Gastroesophageal sphincter (tissue), 4 donors: Measurements from ENCODE around the gene ARMC9. TPM values are rescaled to one million over a fixed set of nuclear protein-coding genes. Genes with fewer than 3 reads are reported as not detected.

ENCODE experiments used
- ATAC-seq: fragments of 150-250 bp; one replicate; pipeline ENCODE4 v1.9.1; 2016; ENCODE audit warnings: mild to moderate bottlenecking, moderate library complexity
- H3K27ac ChIP-seq, 4 donors: fragments of 200-600 bp; sonication (generic) in 3 of 4; 1 replicate in 3 of 4; 2 replicates in 1 of 4; pipeline ENCODE4 v1.5.1; 2016 to 2019
- H3K27me3 ChIP-seq: fragments of 200-600 bp; sonication (generic); one replicate; pipeline ENCODE4 v1.5.1; 2019
- H3K36me3 ChIP-seq, 2 donors: fragments of 200-600 bp; sonication (generic); one replicate each; pipeline ENCODE4 v1.5.1; 2019; ENCODE audit warnings: control low read depth in 1 of 2
- H3K4me1 ChIP-seq, 3 donors: fragments of 200-600 bp; sonication (generic); 1 replicate in 2 of 3; 2 replicates in 1 of 3; pipeline ENCODE4 v1.5.1; 2016 to 2019; ENCODE audit warnings: control low read depth in 2 of 3
- H3K4me3 ChIP-seq, 2 donors: fragments of 200-600 bp; sonication (generic); one replicate each; pipeline ENCODE4 v1.5.1; 2019; ENCODE audit warnings: mild to moderate bottlenecking in 1 of 2, moderate library complexity in 1 of 2
- H3K9me3 ChIP-seq, 3 donors: fragments of 200-600 bp; sonication (generic); one replicate each; pipeline ENCODE4 v1.5.1; 2017 to 2019; ENCODE audit warnings: control low read depth in 2 of 3
- CTCF ChIP-seq, 4 experiments: fragments of 200-600 bp in 2 of 4; fragments of 450-650 bp in 2 of 4; sonication (generic) in 1 of 4; IDR thresholded peaks; one replicate each; pipeline ENCODE4 v1.5.1; 2017 to 2019; ENCODE audit warnings: antibody characterized with exemption in 4 of 4, mild to moderate bottlenecking in 2 of 4, moderate library complexity in 2 of 4
- EP300 ChIP-seq: sonication (generic); formaldehyde crosslinking; IDR thresholded peaks from one replicate; pipeline ENCODE4 v1.6.1; 2017; ENCODE audit warnings: antibody characterized with exemption, mild to moderate bottlenecking
- POLR2A ChIP-seq, 2 donors: fragments of 450-650 bp; IDR thresholded peaks; one replicate each; pipeline ENCODE4 v1.6.1; 2017; ENCODE audit warnings: antibody characterized with exemption in 2 of 2, mild to moderate bottlenecking in 2 of 2, moderate library complexity in 1 of 2
- POLR2AphosphoS5 ChIP-seq: sonication (generic); formaldehyde crosslinking; IDR thresholded peaks from one replicate; pipeline ENCODE4 v1.6.1; 2017; ENCODE audit warnings: antibody characterized with exemption
- WGBS, 2 donors: methylation state at CpG; one replicate each; pipeline ENCODE4 v1.1.5; 2018; ENCODE audit warnings: low coverage in 1 of 2; 5-methylcytosine and 5-hydroxymethylcytosine counted together
- total RNA-seq, 4 donors: library from RNA; depleted of rRNA; stranded (reverse); fragments of >200 nt; gene quantifications; one replicate each; pipeline ENCODE4 v1.1.0, GENCODE V29; 2016

Gene ARMC9
- total RNA-seq, 4 donors from 2014 or later = 69.6 to 298 (median 152) TPM

- Histone ChIP-seq H3K4me3 (no peak overlapping the region), H3K4me1 (no peaks in the 10 kb centered on the region), H3K9me3 (no peaks in the 10 kb centered on the region), H3K27me3 (no peaks in the 10 kb centered on the region), H3K27ac (no peak overlapping the region), H3K36me3 (peaks cover 0 to 92% of the 10 kb centered on the region in 2 donors)
- WGBS, 2 donors = 81 to 97% methylated on average over 4 of the region's 4 CpGs
- TF ChIP-seq POLR2AphosphoS5 (no peak), POLR2A (IDR thresholded peaks at IDR 0.05) (no peak), CTCF (IDR thresholded peaks at IDR 0.05) (no peak), EP300 (no peak)
- ATAC-seq = no peak
Observed at GRCh38 chr2:231257763-231258162, 59.3 kb downstream of the ARMC9 start.

- Histone ChIP-seq H3K36me3 (peaks cover 0 to 92% of the 10 kb centered on the region in 2 donors), H3K27ac (no peak overlapping the region), H3K27me3 (no peaks in the 10 kb centered on the region), H3K4me3 (no peak overlapping the region), H3K4me1 (no peaks in the 10 kb centered on the region), H3K9me3 (no peaks in the 10 kb centered on the region)
- 100% methylated on average over 3 to 4 of the region's 4 CpGs for WGBS, 2 donors
- no peak for ATAC-seq
- TF ChIP-seq CTCF (IDR thresholded peaks at IDR 0.05) (no peak), POLR2AphosphoS5 (no peak), EP300 (no peak), POLR2A (IDR thresholded peaks at IDR 0.05) (no peak)
Observed at GRCh38 chr2:231258701-231259100, 60.3 kb downstream of the ARMC9 start.

- H3K27me3 ChIP-seq = no peaks in the 10 kb centered on the region
- 100% methylated on average over 2 to 3 of the region's 5 CpGs for WGBS, 2 donors
- TF ChIP-seq POLR2A (IDR thresholded peaks at IDR 0.05) = no peak
- TF ChIP-seq POLR2AphosphoS5 = no peak
- TF ChIP-seq CTCF (IDR thresholded peaks at IDR 0.05) = no peak
- no peak for TF ChIP-seq EP300
- H3K4me3 ChIP-seq = no peak overlapping the region
- H3K4me1 ChIP-seq = no peaks in the 10 kb centered on the region
- no peak overlapping the region for H3K27ac ChIP-seq
- H3K9me3 ChIP-seq = no peaks in the 10 kb centered on the region
- H3K36me3 ChIP-seq = peaks cover 0 to 92% of the 10 kb centered on the region in 2 donors
- ATAC-seq = no peak
Observed at GRCh38 chr2:231259104-231259503, 60.7 kb downstream of the ARMC9 start.

- H3K36me3 ChIP-seq = peaks cover 0 to 100% of the 10 kb centered on the region in 2 donors
- no peak overlapping the region for H3K27ac ChIP-seq
- 77 to 84% methylated on average over 9 to 12 of the region's 15 CpGs for WGBS, 2 donors
- H3K9me3 ChIP-seq = no peaks in the 10 kb centered on the region
- no peak overlapping the region for H3K4me3 ChIP-seq
- ATAC-seq = peak; percentile 56
- no peaks in the 10 kb centered on the region for H3K27me3 ChIP-seq
- H3K4me1 ChIP-seq = no peaks in the 10 kb centered on the region
- TF ChIP-seq CTCF (IDR thresholded peaks at IDR 0.05) (no peak), POLR2A (IDR thresholded peaks at IDR 0.05) (no peak)
Observed at GRCh38 chr2:231260442-231261208, 62.2 kb downstream of the ARMC9 start.

GRCh38 chr2:231263118-231263831 lies 64.8 kb downstream of the ARMC9 start:
- TF ChIP-seq POLR2AphosphoS5 = no peak
- no peak for TF ChIP-seq EP300
- TF ChIP-seq CTCF (IDR thresholded peaks at IDR 0.05) = no peak
- TF ChIP-seq POLR2A (IDR thresholded peaks at IDR 0.05) = no peak
- WGBS, 2 donors = 82 to 86% methylated on average over 10 of the region's 10 CpGs
- H3K4me3 ChIP-seq = no peak overlapping the region
- H3K27me3 ChIP-seq = no peaks in the 10 kb centered on the region
- no peak for ATAC-seq
- H3K36me3 ChIP-seq = peaks cover 0 to 98% of the 10 kb centered on the region in 2 donors
- H3K4me1 ChIP-seq = no peaks in the 10 kb centered on the region
- no peaks in the 10 kb centered on the region for H3K9me3 ChIP-seq
- H3K27ac ChIP-seq = no peak overlapping the region
